M059J (cell line): ENCODE measurements around the gene TGIF2. TPM values are rescaled to one million over a fixed set of nuclear protein-coding genes. Genes with fewer than 3 reads are reported as not detected.
"Not testable (repeated sequence)": the region's sequence is repeated elsewhere in the genome, so short reads cannot be mapped to it uniquely, and the experiment has no call there.

Source experiments
- DNase-seq: peaks from one replicate; pipeline ENCODE4 v3.0.0-alpha.2; 2012; ENCODE audit warnings: low read depth
- total RNA-seq: library from RNA; depleted of rRNA; stranded (reverse); fragments of >200 nt; shearing (Covaris generic); gene quantifications from 2 replicates; pipeline ENCODE4 v1.2.3, GENCODE V29; 2014

Gene TGIF2
- total RNA-seq, 1 experiment from 2014 or later = 23.9 TPM

GRCh38 chr20:36613974-36614373, 40.6 kb downstream of the TGIF2 start:
- no peak for DNase-seq

- DNase-seq = peak; percentile 89
Observed at GRCh38 chr20:36614781-36615557, 41.6 kb downstream of the TGIF2 start.

GRCh38 chr20:36620917-36621316, 47.5 kb downstream of the TGIF2 start:
- DNase-seq = no peak

- no peak for DNase-seq
Observed at GRCh38 chr20:36623444-36623843, 50.0 kb downstream of the TGIF2 start.

GRCh38 chr20:36624068-36624943, 50.9 kb downstream of the TGIF2 start:
- no peak for DNase-seq

GRCh38 chr20:36624944-36625324, 51.5 kb downstream of the TGIF2 start:
- no peak for DNase-seq

GRCh38 chr20:36628076-36628475, 54.7 kb downstream of the TGIF2 start:
- no peak for DNase-seq

GRCh38 chr20:36629719-36630681, 56.6 kb downstream of the TGIF2 start:
- no peak for DNase-seq

GRCh38 chr20:36631646-36632045, 58.2 kb downstream of the TGIF2 start:
- DNase-seq = peak; percentile 38

GRCh38 chr20:36632147-36632486, 58.7 kb downstream of the TGIF2 start:
- DNase-seq = no peak

GRCh38 chr20:36632487-36633284, 59.3 kb downstream of the TGIF2 start:
- no peak for DNase-seq

- no peak for DNase-seq
Observed at GRCh38 chr20:36633285-36633772, 59.9 kb downstream of the TGIF2 start.

GRCh38 chr20:36634342-36634741, 60.9 kb downstream of the TGIF2 start:
- DNase-seq = no peak

GRCh38 chr20:36638876-36639400, 65.5 kb downstream of the TGIF2 start:
- DNase-seq = not testable (repeated sequence)

- DNase-seq = no peak
Observed at GRCh38 chr20:36641506-36641843, 68.1 kb downstream of the TGIF2 start.

- no peak for DNase-seq
Observed at GRCh38 chr20:36642136-36642535, 68.7 kb downstream of the TGIF2 start.
